T-helper 2 cell treated with Interferon-gamma antibody and Interleukin-4, amounts not matched to agents 100 ng/mL and 5 ng/mL, for 36 hours (primary cell): ENCODE data around the gene CD300C. TPM values are rescaled to one million over a fixed set of nuclear protein-coding genes. Genes with fewer than 3 reads are reported as not detected.
"Not testable (repeated sequence)": the region's sequence is repeated elsewhere in the genome, so short reads cannot be mapped to it uniquely, and the experiment has no call there.

ENCODE experiments used
- intact Hi-C: fragments of 100-400 bp; cut with micrococcal nuclease; formaldehyde crosslinking; loops from one replicate; pipeline ENCODE4 v1.15.1; 2023
- total RNA-seq: library from RNA; stranded (reverse); gene quantifications from 2 replicates; pipeline ENCODE4 v1.2.3, GENCODE V29; 2022

The CD300C gene
- total RNA-seq, 1 donor from 2014 or later = 0.86 TPM

DNA sequence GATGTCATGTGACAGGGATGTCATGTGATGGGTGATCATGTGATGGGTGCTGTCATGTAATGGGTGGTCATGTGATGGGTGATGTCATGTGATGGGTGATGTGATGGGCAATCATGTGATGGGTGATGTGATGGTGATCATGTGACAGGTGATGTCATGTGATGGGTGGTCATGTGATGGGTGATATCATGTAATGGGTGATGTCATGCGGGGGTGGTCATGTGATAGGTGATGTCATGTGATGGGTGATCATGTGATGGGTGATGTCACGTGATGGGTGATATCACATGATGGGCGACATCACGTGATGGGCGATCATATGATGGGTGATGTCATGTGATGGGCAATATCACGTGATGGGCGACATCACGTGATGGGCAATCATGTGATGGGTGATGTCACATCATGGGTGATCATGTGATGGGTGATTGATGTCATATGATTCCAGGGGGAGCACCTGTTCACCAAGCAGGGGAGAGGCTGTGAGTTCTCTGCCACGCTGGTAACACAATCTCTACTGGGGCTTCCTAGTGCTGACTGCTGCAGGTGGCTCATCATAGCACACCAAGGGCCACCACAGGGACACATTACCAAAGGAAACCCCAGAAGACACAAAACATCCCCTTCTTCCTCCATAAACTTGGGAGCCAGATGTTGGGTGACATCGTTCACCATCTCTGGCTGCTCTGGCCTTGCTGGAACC is 31.1 kb downstream of the CD300C start:
- intact Hi-C loops = loop anchor here (10.0 kb wide), 1 partner anchor 230 kb away; no protein-coding TSS in a partner anchor

DNA sequence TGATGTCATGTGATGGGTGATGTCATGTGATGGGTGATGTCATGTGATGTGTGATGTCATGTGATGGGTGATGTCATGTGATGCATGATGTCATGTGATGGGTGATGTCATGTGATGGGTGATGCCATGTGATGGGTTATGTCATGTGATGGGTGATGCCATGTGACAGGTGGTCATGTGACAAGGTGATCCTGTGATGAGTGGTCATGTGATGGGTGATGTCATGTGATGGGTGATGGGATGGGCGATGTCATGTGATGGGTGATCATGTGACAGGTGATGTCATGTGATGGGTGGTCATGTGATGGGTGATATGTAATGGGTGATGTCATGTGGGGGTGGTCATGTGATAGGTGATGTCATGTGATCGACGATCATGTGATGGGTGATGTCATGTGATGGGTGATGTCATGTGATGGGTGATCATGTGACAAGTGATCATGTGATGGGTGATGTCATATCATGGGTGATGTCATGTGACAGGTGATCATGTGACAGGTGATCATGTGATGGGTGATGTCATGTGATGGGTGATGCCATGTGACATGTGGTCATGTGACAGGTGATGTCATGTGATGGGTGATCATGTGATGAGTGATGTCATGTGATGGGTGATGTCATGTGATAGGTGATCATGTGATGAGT is 31.8 kb downstream of the CD300C start:
- intact Hi-C loops = loop anchor here (10.0 kb wide), 1 partner anchor 229 kb away; no protein-coding TSS in a partner anchor

DNA sequence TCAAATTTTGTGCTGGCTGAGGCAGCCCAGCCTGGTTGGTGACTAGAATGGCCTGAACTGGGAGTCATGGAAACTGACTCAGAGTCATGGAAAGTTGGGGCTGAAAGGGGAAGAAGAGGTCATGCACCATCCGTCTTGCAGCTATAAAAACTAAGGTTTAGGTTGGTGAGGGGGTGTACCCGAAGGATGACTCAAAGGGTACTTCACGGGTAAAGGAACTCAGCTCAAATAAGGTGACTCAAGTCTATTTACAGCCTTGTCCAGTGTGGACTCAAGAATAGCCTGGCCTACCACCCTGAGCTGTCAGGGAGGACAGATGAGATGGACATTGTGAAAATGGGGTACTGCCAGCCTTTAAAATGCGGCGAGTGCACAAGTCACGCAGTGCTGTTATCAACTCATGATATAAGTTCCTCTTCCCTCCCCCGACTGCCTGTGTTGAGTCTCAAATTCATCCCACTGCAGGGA is 33.3 kb downstream of the CD300C start:
- intact Hi-C loops = loop anchor here (10.0 kb wide), 1 partner anchor 228 kb away; no protein-coding TSS in a partner anchor

- intact Hi-C loops = loop anchor here (10.0 kb wide), 1 partner anchor 227 kb away; no protein-coding TSS in a partner anchor
These were observed 33.9 kb downstream of the CD300C start for GRCh38 chr17:74512036-74512435.

DNA sequence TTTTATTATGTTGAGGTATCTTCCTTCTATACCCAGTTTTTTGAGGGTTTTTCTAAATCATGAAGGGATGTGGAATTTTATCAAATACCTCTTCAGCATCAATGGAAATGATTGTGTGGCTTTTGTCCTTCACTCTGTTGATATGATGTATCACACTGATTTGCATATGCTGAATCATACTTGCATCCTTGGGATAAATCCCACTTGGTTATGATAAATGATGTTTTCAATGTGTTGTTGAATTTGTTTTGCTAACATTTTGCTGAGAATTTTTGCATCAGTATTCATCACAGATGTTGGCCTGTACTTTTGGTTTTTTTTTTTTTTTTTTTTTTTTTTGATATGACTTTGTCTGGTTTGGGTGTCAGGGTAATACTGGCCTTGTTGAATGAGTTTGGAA is 37.8 kb downstream of the CD300C start:
- intact Hi-C loops = no loop called here

- intact Hi-C loops = not testable (repeated sequence)
These were observed 42.0 kb downstream of the CD300C start for GRCh38 chr17:74503949-74504348.

DNA sequence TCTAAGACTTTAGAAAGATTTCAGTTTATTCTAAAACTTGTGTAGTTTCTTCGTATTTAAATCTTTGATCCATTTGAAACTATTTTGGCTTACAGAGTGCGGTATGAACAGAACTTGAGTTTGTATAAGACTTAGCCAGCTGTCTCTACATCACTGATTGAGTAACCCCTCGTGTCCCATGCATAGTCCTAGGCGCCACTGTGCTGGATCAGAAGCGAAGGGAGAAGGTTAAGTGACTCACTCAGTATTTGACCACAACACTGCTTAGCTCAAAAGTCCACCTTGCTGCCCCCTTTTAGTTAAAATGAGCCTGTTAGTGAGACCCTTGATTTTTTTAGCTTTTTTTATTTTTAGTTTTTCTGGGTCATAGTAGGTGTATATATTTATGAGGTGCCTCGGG is 43.1 kb downstream of the CD300C start:
- intact Hi-C loops = no loop called here

DNA sequence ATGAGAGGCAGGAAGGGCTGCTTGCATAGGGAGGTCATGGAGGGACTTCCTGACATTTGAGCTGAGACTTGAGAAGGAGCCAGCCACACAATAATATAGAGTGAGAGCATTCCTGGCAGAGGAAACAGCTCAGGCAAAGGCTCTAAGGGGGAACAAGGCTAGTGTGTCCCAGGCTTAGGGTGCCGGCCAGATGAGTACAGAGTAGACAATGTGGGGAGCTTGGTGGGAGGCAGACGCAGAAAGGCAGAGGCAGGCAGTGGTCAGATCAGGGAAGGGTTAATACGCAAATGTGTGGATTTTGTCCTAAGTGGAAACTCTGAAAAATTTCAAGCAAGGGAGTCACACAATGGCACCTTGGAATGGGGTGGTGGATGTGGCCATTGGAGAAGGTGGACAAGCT is 45.9 kb downstream of the CD300C start:
- intact Hi-C loops = loop anchor here (10.0 kb wide), 1 partner anchor 65 kb away; the partner anchor contains the start of gene GPRC5C

DNA sequence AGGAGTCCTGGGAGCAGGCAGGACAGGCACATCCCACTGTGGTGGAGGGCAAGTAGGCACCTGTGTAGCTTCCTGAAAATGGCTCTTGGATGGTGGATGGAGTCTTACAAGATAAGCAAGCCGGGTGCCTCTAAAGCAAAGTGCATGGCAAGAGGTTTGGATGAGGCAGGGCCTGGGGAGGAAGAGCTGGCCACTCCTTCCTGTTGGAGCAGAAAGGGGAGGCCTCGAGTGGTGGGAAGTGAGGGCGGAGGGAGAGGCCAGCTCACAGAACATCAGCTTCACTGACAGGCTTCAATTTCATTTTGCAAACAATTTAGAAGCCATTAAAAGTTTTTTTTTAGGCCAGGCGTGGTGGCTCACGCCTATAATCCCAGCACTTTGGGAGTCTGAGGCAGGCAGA is 48.4 kb downstream of the CD300C start:
- intact Hi-C loops = loop anchor here (10.0 kb wide), 1 partner anchor 63 kb away; the partner anchor contains the start of gene GPRC5C

GRCh38 chr17:74493331-74493833 is 52.5 kb downstream of the CD300C start:
- intact Hi-C loops = loop anchor here (1.0 to 10.0 kb wide), 3 partner anchors 36 to 114 kb away; partner anchors contain the start of gene GPRC5C

DNA sequence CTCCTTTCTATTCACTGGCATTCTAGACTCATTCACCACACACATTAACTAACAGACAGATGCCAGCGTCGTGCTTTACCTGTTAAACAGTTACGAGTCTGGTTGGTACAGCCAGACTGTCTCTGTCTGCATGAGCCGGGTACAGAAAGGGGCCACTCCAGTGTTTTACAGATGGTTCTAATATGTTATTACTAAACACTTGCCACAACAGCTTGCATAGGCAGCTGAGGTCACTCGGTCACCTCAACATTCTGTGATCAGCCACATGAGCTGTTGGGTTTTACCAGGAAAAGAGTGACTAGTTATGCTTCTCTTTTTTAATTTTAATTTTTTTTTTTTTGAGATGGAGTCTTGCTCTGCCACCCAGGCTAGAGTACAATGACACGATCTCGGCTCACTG is 54.3 kb downstream of the CD300C start:
- intact Hi-C loops = loop anchor here (10.0 kb wide), 1 partner anchor 57 kb away; the partner anchor contains the start of gene GPRC5C

Other genes with a start within 250 kb of the CD300C start
- gene KIF19, start 219.9 kb downstream of the CD300C start, total RNA-seq = 0.50 and 0.57 TPM in 2 replicates
- not detected in 2 replicates for gene BTBD17, start 184.2 kb downstream of the CD300C start, total RNA-seq
- not detected in 2 replicates for gene GPR142, start 178.6 kb downstream of the CD300C start, total RNA-seq
- 0.43 TPM in 1 of 2 replicates, not detected in the other for gene GPRC5C, start 114.0 kb downstream of the CD300C start, total RNA-seq
- 32.8 and 36.5 TPM in 2 replicates for gene CD300A, start 79.5 kb downstream of the CD300C start, total RNA-seq
- gene CD300LB, start 14.6 kb downstream of the CD300C start, total RNA-seq = not detected in 2 replicates
- not detected in 2 replicates for gene CD300H, start 21.4 kb upstream of the CD300C start, total RNA-seq
- not detected in 2 replicates for gene CD300LD, start 46.2 kb upstream of the CD300C start, total RNA-seq
- not detected in 2 replicates for gene CD300E, start 77.6 kb upstream of the CD300C start, total RNA-seq
- gene CD300LF, start 166.8 kb upstream of the CD300C start, total RNA-seq = not detected in 2 replicates
- gene RAB37, start 191.1 kb upstream of the CD300C start, total RNA-seq = 91.3 and 93.8 TPM in 2 replicates
- 289 and 299 TPM in 2 replicates for gene NHERF1, start 202.5 kb upstream of the CD300C start, total RNA-seq
- 32.9 and 37.3 TPM in 2 replicates for gene NAT9, start 230.2 kb upstream of the CD300C start, total RNA-seq